Peyer's patch (tissue), 4 donors: ENCODE data around the gene PTTG1IP. TPM values are rescaled to one million over a fixed set of nuclear protein-coding genes. Genes with fewer than 3 reads are reported as not detected.
A peak's percentile ranks its signal among the peaks of the same experiment; 100 is the strongest.
"Not testable (repeated sequence)": the region's sequence is repeated elsewhere in the genome, so short reads cannot be mapped to it uniquely, and the experiment has no call there.

Experiments
- DNase-seq, 3 donors: peaks; one replicate each; pipeline ENCODE4 v3.0.0-alpha.2; 2017 to 2019
- H3K27ac ChIP-seq, 4 donors: fragments of 200-600 bp; sonication (generic); one replicate each; pipeline ENCODE4 v1.5.1; 2016 to 2019
- H3K27me3 ChIP-seq, 2 donors: fragments of 200-600 bp; sonication (generic); one replicate each; pipeline ENCODE4 v1.5.1; 2019
- H3K36me3 ChIP-seq, 3 donors: fragments of 200-600 bp; sonication (generic); one replicate each; pipeline ENCODE4 v1.5.1; 2016 to 2019
- H3K4me1 ChIP-seq, 4 donors: fragments of 200-600 bp; sonication (generic); one replicate each; pipeline ENCODE4 v1.5.1; 2016 to 2019
- H3K4me3 ChIP-seq, 4 donors: fragments of 200-600 bp; sonication (generic); 1 replicate in 3 of 4; 2 replicates in 1 of 4; pipeline ENCODE4 v1.5.1; 2016 to 2019; ENCODE audit warnings: mild to moderate bottlenecking in 1 of 4
- H3K9me3 ChIP-seq, 4 donors: fragments of 200-600 bp; sonication (generic); one replicate each; pipeline ENCODE4 v1.5.1; 2016 to 2019; ENCODE audit warnings: mild to moderate bottlenecking in 1 of 4
- CTCF ChIP-seq, 6 experiments: fragments of 450-650 bp in 4 of 6; fragments of 200-600 bp in 2 of 6; sonication (generic) in 1 of 6; IDR thresholded peaks; one replicate each; pipeline ENCODE4 v1.5.1; 2017 to 2019; ENCODE audit warnings: antibody characterized with exemption in 6 of 6, mild to moderate bottlenecking in 3 of 6, moderate library complexity in 1 of 6
- POLR2A ChIP-seq, 2 donors: fragments of 450-650 bp; IDR thresholded peaks; one replicate each; pipeline ENCODE4 v1.5.1; 2017; ENCODE audit warnings: antibody characterized with exemption in 2 of 2, mild to moderate bottlenecking in 2 of 2, moderate library complexity in 2 of 2
- total RNA-seq, 4 donors: library from RNA; depleted of rRNA; stranded (reverse); fragments of >200 nt; gene quantifications; one replicate each; pipeline ENCODE4 v1.1.0, GENCODE V29; 2016

PTTG1IP gene
- total RNA-seq, 4 donors from 2014 or later = 69.3 to 495 (median 390) TPM

DNA sequence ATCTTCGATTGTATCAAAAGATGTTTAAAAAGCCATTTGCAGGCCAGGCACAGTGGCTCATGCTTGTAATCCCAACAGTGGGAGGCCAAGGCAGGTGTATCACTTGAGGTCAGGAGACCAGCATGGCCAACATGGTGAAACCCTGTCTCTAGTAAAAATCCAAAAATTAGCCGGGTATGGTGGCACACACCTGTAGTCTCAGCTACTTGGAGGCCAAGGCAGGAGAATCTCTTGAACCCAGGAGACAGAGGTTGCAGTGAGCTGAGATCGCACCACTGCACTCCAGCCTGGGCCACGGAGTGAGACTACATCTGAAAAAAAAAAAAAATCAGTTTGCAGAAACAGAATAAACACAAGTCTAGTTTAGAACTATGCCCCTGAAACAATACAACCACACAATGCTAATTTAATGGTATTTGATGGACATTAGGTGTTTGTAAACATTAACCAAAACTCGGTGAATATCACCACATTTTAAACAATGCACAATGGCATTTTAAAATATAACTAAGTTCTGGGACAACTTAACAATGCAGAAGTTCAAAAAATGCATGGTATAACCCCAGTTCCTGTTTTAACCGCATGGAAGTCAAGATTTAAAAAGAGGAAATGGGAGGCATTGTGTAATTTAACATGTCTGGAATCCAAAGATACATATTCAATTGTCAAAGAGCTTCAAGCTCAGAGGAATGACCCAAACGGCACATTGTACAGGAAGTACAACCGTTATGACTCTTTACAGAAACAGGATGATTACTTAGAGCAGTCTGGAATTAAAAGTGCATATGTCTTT, 7.1 kb upstream of the PTTG1IP start:
- H3K27me3 ChIP-seq = no peaks in the 10 kb centered on the region
- H3K27ac ChIP-seq = peak overlapping the region; percentile 35 to 51 (median 46)
- DNase-seq = no peak
- no peak overlapping the region for H3K4me3 ChIP-seq
- H3K36me3 ChIP-seq = no peaks in the 10 kb centered on the region
- peaks cover 0 to 24% (median 11%) of the 10 kb centered on the region in 4 donors for H3K4me1 ChIP-seq
- TF ChIP-seq POLR2A (IDR thresholded peaks at IDR 0.05) = no peak
- no peak for TF ChIP-seq CTCF (IDR thresholded peaks at IDR 0.05)
- H3K9me3 ChIP-seq = no peaks in the 10 kb centered on the region

- Histone ChIP-seq H3K27ac (peak overlapping the region in 2 of 4 donors; percentile 71 to 76), H3K4me1 (peaks cover 0 to 38% (median 11%) of the 10 kb centered on the region in 4 donors)
- H3K9me3 ChIP-seq, H3K4me3 ChIP-seq, H3K36me3 ChIP-seq, H3K27me3 ChIP-seq, DNase-seq: not testable (repeated sequence)
Observed at GRCh38 chr21:44879238-44879637, 5.7 kb upstream of the PTTG1IP start.

DNA sequence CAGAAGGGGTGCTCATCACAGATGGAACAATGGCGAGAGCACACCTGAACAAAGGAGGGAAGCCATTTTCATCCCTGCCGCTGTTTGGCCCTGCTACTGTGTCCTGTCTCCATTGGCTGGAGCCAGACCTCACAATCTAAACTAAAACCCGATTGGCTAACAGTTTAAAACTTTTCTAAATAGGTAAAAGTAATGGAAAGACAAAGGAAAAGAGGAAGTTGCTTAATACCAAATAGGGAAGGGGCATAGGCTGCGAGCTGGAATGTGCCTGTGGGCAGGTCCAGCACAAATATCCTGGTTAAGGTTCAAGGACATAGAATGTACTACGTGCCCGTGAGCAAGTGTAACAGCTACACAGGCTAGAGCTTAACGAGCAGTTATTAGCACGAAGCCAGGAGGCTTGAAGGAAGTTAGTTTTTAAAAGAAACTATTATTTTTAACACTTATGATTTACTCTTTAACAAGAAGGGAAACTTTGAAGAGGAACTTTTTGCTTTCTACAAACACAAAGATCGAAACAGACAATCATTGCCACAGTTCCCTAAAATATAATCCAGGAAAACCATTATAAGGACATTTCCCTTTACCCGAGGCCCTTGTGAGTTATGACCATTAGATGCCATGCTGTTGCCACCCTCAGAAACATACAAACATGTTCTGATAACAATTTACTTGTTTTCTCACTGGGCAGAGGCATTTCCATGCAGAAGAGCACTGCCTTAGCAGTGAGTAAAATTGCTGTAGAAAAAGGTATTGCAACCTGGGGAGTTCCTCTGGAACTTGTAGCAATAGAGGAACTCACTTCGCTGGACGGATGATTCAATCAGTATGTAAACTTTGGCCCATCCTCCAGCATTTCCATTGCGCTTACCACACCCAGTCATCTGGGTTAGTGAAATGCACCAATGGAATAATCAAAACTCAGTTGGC, 4.8 kb upstream of the PTTG1IP start:
- peak in 1 of 2 donors; percentile 12 for TF ChIP-seq POLR2A (IDR thresholded peaks at IDR 0.05)
- peak in 3 of 6 experiments; percentile 47 to 56 (median 53) for TF ChIP-seq CTCF (IDR thresholded peaks at IDR 0.05)
- DNase-seq = peak in 2 of 3 donors; percentile 50 to 71
- peaks cover 0 to 40% (median 11%) of the 10 kb centered on the region in 4 donors for H3K4me1 ChIP-seq

GRCh38 chr21:44876849-44877575, 3.5 kb upstream of the PTTG1IP start:
- no peaks in the 10 kb centered on the region for H3K9me3 ChIP-seq
- no peak overlapping the region for H3K4me3 ChIP-seq
- peak in 1 of 3 donors; percentile 19 for DNase-seq
- peaks cover 0 to 45% (median 14%) of the 10 kb centered on the region in 4 donors for H3K4me1 ChIP-seq
- H3K36me3 ChIP-seq = no peaks in the 10 kb centered on the region
- no peak for TF ChIP-seq CTCF (IDR thresholded peaks at IDR 0.05)
- no peak for TF ChIP-seq POLR2A (IDR thresholded peaks at IDR 0.05)
- H3K27ac ChIP-seq = peak overlapping the region in 2 of 4 donors; percentile 4 to 76
- H3K27me3 ChIP-seq = no peaks in the 10 kb centered on the region

More for the DNA sequence above, 4.8 kb upstream of the PTTG1IP start:
- Histone ChIP-seq H3K27ac (peak overlapping the region in 2 of 4 donors; percentile 71 to 76), H3K27me3 (no peaks in the 10 kb centered on the region), H3K36me3 (no peaks in the 10 kb centered on the region), H3K4me3 (no peak overlapping the region), H3K9me3 (no peaks in the 10 kb centered on the region)

- H3K9me3 ChIP-seq = no peaks in the 10 kb centered on the region
- no peak for DNase-seq
- peak overlapping the region; percentile 87 to 96 (median 92) for H3K27ac ChIP-seq
- no peaks in the 10 kb centered on the region for H3K27me3 ChIP-seq
- no peak for TF ChIP-seq POLR2A (IDR thresholded peaks at IDR 0.05)
- peak in 1 of 6 experiments; percentile 17 for TF ChIP-seq CTCF (IDR thresholded peaks at IDR 0.05)
- H3K36me3 ChIP-seq = no peaks in the 10 kb centered on the region
- peaks cover 0 to 54% (median 8%) of the 10 kb centered on the region in 4 donors for H3K4me1 ChIP-seq
- H3K4me3 ChIP-seq = peak overlapping the region; percentile 86 to 99 (median 96)
Observed at GRCh38 chr21:44875316-44875700, 1.8 kb upstream of the PTTG1IP start.
